CD14-positive monocyte (primary cell): ENCODE data around the gene EN2. TPM values are rescaled to one million over a fixed set of nuclear protein-coding genes. Genes with fewer than 3 reads are reported as not detected.

Experiments
- DNase-seq, 3 donors: peaks; one replicate each; pipeline ENCODE4 v3.0.0-alpha.2; 2011 to 2022
- H2AFZ ChIP-seq: 2 replicates; pipeline ENCODE4 v1.6.0; 2012; ENCODE audit warnings: mild to moderate bottlenecking, low read depth, low read length, inconsistent platforms; ENCODE audit not compliant: insufficient read depth, poor library complexity, severe bottlenecking
- H3K27ac ChIP-seq, 2 donors: 1 replicate in 1 of 2; 2 replicates in 1 of 2; pipeline ENCODE4 v1.5.1; 2012 to 2013; ENCODE audit warnings: low read length in 2 of 2, control low read depth in 1 of 2, inconsistent platforms in 1 of 2, low read depth in 1 of 2, mild to moderate bottlenecking in 1 of 2
- H3K27me3 ChIP-seq, 2 donors: one replicate each; pipeline versions ENCODE4 v1.6.0 to v1.6.1; 2011 to 2013; ENCODE audit warnings: low read length in 2 of 2; ENCODE audit not compliant: control insufficient read depth in 2 of 2, insufficient read depth in 2 of 2
- H3K36me3 ChIP-seq, 2 donors: replicated peaks in 1 of 2; 1 replicate in 1 of 2; 2 replicates in 1 of 2; pipeline versions ENCODE4 v1.5.1 to v1.6.1; 2012 to 2013; ENCODE audit warnings: low read length in 2 of 2, control low read depth in 1 of 2, inconsistent platforms in 1 of 2, mild to moderate bottlenecking in 1 of 2; ENCODE audit not compliant: insufficient read depth in 2 of 2, control insufficient read depth in 1 of 2
- H3K4me1 ChIP-seq, 2 donors: 1 replicate in 1 of 2; 2 replicates in 1 of 2; pipeline versions ENCODE4 v1.5.1 to v1.6.1; 2012 to 2013; ENCODE audit warnings: low read length in 2 of 2, control low read depth in 1 of 2, inconsistent platforms in 1 of 2, mild to moderate bottlenecking in 1 of 2, moderate library complexity in 1 of 2; ENCODE audit not compliant: insufficient read depth in 2 of 2, control insufficient read depth in 1 of 2
- H3K4me2 ChIP-seq: replicated peaks from 2 replicates; pipeline ENCODE3; 2012; ENCODE audit warnings: low read length, moderate library complexity, mild to moderate bottlenecking; ENCODE audit not compliant: poor library complexity, severe bottlenecking; ENCODE audit errors: extremely low read depth
- H3K4me3 ChIP-seq, 3 experiments: fragments of 200-600 bp in 1 of 3; sonication (generic) in 1 of 3; replicated peaks in 1 of 3; 1 replicate in 2 of 3; 2 replicates in 1 of 3; pipeline ENCODE4 v1.5.1; 2011 to 2013; ENCODE audit warnings: low read length in 3 of 3, mild to moderate bottlenecking in 3 of 3, control low read depth in 2 of 3, low read depth in 2 of 3, inconsistent platforms in 1 of 3, moderate library complexity in 1 of 3
- H3K79me2 ChIP-seq: 2 replicates; pipeline ENCODE4 v1.6.0; 2012; ENCODE audit warnings: mild to moderate bottlenecking, control low read depth, inconsistent platforms, low read length, moderate library complexity; ENCODE audit not compliant: insufficient read depth
- H3K9ac ChIP-seq: 2 replicates; pipeline ENCODE4 v1.6.0; 2017; ENCODE audit warnings: low read length, mild to moderate bottlenecking; ENCODE audit not compliant: insufficient read depth, poor library complexity, severe bottlenecking
- H3K9me3 ChIP-seq, 2 donors: replicated peaks in 1 of 2; 1 replicate in 1 of 2; 2 replicates in 1 of 2; pipeline versions ENCODE4 v1.5.1 to v1.6.1; 2012 to 2013; ENCODE audit warnings: low read length in 2 of 2, control low read depth in 1 of 2; ENCODE audit not compliant: control insufficient read depth in 1 of 2, insufficient read depth in 1 of 2
- H4K20me1 ChIP-seq: 2 replicates; pipeline ENCODE4 v1.6.0; 2012; ENCODE audit warnings: mild to moderate bottlenecking, low read length, control low read depth, moderate library complexity; ENCODE audit not compliant: insufficient read depth
- H3K27ac Mint-ChIP-seq, 7 donors: one replicate each; pipeline ENCODE4 v1.8.0; 2020; ENCODE audit warnings: mild to moderate bottlenecking in 7 of 7, mixed read lengths in 7 of 7, moderate library complexity in 6 of 7, inconsistent platforms in 2 of 7
- H3K27me3 Mint-ChIP-seq, 3 donors: one replicate each; pipeline ENCODE4 v1.8.0; 2021 to 2022; ENCODE audit warnings: low read depth in 3 of 3, mild to moderate bottlenecking in 3 of 3, mixed read lengths in 3 of 3, moderate library complexity in 3 of 3, inconsistent platforms in 1 of 3
- H3K36me3 Mint-ChIP-seq, 2 donors: one replicate each; pipeline ENCODE4 v1.8.0; 2020; ENCODE audit warnings: mixed read lengths in 2 of 2, inconsistent platforms in 1 of 2, mild to moderate bottlenecking in 1 of 2
- H3K4me1 Mint-ChIP-seq: one replicate; pipeline ENCODE4 v1.8.0; 2020; ENCODE audit warnings: mild to moderate bottlenecking, mixed read lengths
- H3K4me3 Mint-ChIP-seq, 2 donors: one replicate each; pipeline ENCODE4 v1.8.0; 2020; ENCODE audit warnings: mild to moderate bottlenecking in 2 of 2, mixed read lengths in 2 of 2, moderate library complexity in 1 of 2
- H3K9me3 Mint-ChIP-seq, 7 donors: one replicate each; pipeline ENCODE4 v1.8.0; 2020 to 2022; ENCODE audit warnings: mixed read lengths in 7 of 7, mild to moderate bottlenecking in 6 of 7, moderate library complexity in 6 of 7, inconsistent platforms in 2 of 7
- CTCF ChIP-seq: fragments of 200-600 bp; IDR thresholded peaks from one replicate; pipeline ENCODE4 v1.8.0; 2022; ENCODE audit warnings: antibody characterized with exemption, mild to moderate bottlenecking
- WGBS: methylation state at CpG from one replicate; pipeline ENCODE4 v1.1.5; 2013; ENCODE audit warnings: missing lambda C conversion rate; ENCODE audit not compliant: insufficient coverage; 5-methylcytosine and 5-hydroxymethylcytosine counted together
- intact Hi-C, 2 donors: fragments of 100-400 bp; cut with micrococcal nuclease; formaldehyde crosslinking; loops; one replicate each; pipeline versions ENCODE4 v1.15.0 to v1.15.1; 2023
- polyA plus RNA-seq, 3 donors: library from polyadenylated mRNA; depleted of rRNA in 1 of 3; unstranded in 2 of 3; stranded (reverse) in 1 of 3; fragments of 300-500 nt in 2 of 3; fragments of >200 nt in 1 of 3; fragmentation: Illumina TruSeq in 2 of 3; gene quantifications; 1 replicate in 2 of 3; 2 replicates in 1 of 3; pipeline ENCODE4 v1.2.3, GENCODE V29; 2012 to 2021

EN2 gene
- polyA plus RNA-seq, 3 donors: not detected

- H3K27me3 Mint-ChIP-seq: peaks cover 86 to 95% (median 89%) of the 10 kb centered on the region in 3 donors
- Histone ChIP-seq H3K9me3 (peaks cover 0 to 59% of the 10 kb centered on the region in 2 donors), H3K4me2 (no peak overlapping the region), H3K4me1 (peaks cover 5 to 15% of the 10 kb centered on the region in 2 donors), H4K20me1 (no peaks in the 10 kb centered on the region), H2AFZ (no peak overlapping the region), H3K4me3 (no peak overlapping the region), H3K27ac (no peak overlapping the region), H3K27me3 (peaks cover 73 to 88% of the 10 kb centered on the region in 2 donors), H3K79me2 (no peaks in the 10 kb centered on the region), H3K9ac (no peak overlapping the region), H3K36me3 (no peaks in the 10 kb centered on the region)
- 12% methylated on average over 27 of the region's 33 CpGs for WGBS
- peaks cover 2 to 63% (median 29%) of the 10 kb centered on the region in 7 donors for H3K9me3 Mint-ChIP-seq
- intact Hi-C loops: no loop called here
- TF ChIP-seq CTCF: no peak
- DNase-seq: no peak
- peaks cover 10% of the 10 kb centered on the region for H3K4me1 Mint-ChIP-seq
- peaks cover 3 to 6% of the 10 kb centered on the region in 2 donors for H3K36me3 Mint-ChIP-seq
- H3K4me3 Mint-ChIP-seq: peak overlapping the region in 1 of 2 donors; percentile 74
- peak overlapping the region in 1 of 7 donors; percentile 6 for H3K27ac Mint-ChIP-seq
These were observed 4.3 kb downstream of the EN2 start for GRCh38 chr7:155462163-155462735.

DNA sequence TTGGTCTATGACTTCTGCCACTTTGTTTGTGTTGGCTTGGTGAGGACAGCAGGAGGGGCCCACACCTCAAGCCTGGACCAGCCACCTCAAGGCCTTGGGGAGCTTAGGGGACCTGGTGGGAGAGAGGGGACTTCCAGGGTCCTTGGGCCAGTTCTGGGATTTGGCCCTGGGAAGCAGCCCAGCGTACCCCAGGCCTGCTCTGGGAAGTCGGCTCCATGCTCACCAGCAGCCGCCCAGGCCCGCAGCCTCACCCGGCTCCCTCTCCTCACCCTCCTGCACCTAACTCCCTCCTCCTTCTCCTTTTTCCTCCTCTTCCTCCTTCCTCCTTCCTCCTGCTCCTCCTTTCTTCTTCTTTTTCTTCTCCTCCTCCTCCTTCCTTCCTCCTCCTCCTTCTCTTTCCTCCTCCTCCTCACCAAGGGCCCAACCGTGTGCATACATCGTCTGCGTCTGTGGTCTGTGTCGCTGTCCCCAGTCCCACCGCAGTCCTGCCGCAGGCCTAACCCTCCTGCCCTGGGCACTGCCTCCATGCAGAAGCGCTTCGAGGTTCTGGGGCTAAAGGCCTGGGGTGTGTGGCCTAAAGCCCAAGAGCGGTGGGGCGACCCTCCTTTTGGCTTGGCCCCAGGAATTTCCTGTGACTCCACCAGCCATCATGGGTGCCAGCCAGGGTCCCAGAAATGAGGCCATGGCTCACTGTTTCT lies 5.3 kb downstream of the EN2 start:
- DNase-seq: no peak

More for the DNA sequence above, 5.3 kb downstream of the EN2 start:
- no peak overlapping the region for H3K27ac ChIP-seq
- Mint-ChIP-seq H3K4me3 (peak overlapping the region in 1 of 2 donors; percentile 76), H3K27me3 (peaks cover 89 to 99% (median 93%) of the 10 kb centered on the region in 3 donors), H3K27ac (no peak overlapping the region), H3K4me1 (peaks cover 10% of the 10 kb centered on the region), H3K36me3 (peaks cover 3 to 6% of the 10 kb centered on the region in 2 donors), H3K9me3 (peaks cover 0 to 62% (median 26%) of the 10 kb centered on the region in 7 donors)
- WGBS: 12% methylated on average over 15 of the region's 15 CpGs
- H3K4me3 ChIP-seq: no peak overlapping the region
- intact Hi-C loops: no loop called here
- H3K4me2 ChIP-seq: no peak overlapping the region
- peaks cover 0 to 59% of the 10 kb centered on the region in 2 donors for H3K9me3 ChIP-seq
- no peaks in the 10 kb centered on the region for H3K79me2 ChIP-seq
- peaks cover 8% of the 10 kb centered on the region in 2 donors for H3K4me1 ChIP-seq
- no peaks in the 10 kb centered on the region for H3K36me3 ChIP-seq
- no peak for TF ChIP-seq CTCF
- H3K27me3 ChIP-seq: peaks cover 77 to 94% of the 10 kb centered on the region in 2 donors
- H2AFZ ChIP-seq: no peak overlapping the region
- no peaks in the 10 kb centered on the region for H4K20me1 ChIP-seq
- H3K9ac ChIP-seq: no peak overlapping the region
